Bronchial epithelial cell (primary cell): ENCODE measurements around the gene PRDM8. TPM values are rescaled to one million over a fixed set of nuclear protein-coding genes. Genes with fewer than 3 reads are reported as not detected.

Source experiments
- DNase-seq: peaks from one replicate; pipeline ENCODE4 v3.0.0-alpha.2; 2010; ENCODE audit warnings: low read depth
- FAIRE-seq: peaks from 2 replicates; lab custom pipeline; 2011; peaks lifted over from hg19 to GRCh38; lab: Jason Lieb, UNC
- H3K27me3 ChIP-seq: 2 replicates; pipeline ENCODE4 v1.5.1; 2011; ENCODE audit warnings: low read length; ENCODE audit not compliant: control insufficient read depth, insufficient read depth
- H3K36me3 ChIP-seq: 2 replicates; pipeline ENCODE4 v1.5.1; 2011; ENCODE audit warnings: low read length; ENCODE audit not compliant: control insufficient read depth, insufficient read depth
- H3K4me3 ChIP-seq: 2 replicates; pipeline ENCODE4 v1.5.1; 2011; ENCODE audit warnings: mild to moderate bottlenecking, low read depth, low read length, control low read depth
- CTCF ChIP-seq: IDR thresholded peaks from 2 replicates; pipeline ENCODE4 v1.5.1; 2011; ENCODE audit warnings: mild to moderate bottlenecking, moderate library complexity, low read length, control low read depth, inconsistent platforms; ENCODE audit not compliant: insufficient read depth, severe bottlenecking
- total RNA-seq: library from RNA; depleted of rRNA; stranded (reverse); fragments of >200 nt; gene quantifications from 2 replicates; pipeline ENCODE4 v1.2.1, GENCODE V29; 2014

Gene PRDM8
- total RNA-seq, 1 donor from 2014 or later: 0.53 TPM

GRCh38 chr4:80192937-80193336 is 4.4 kb upstream of the PRDM8 start:
- Histone ChIP-seq H3K27me3 (no peaks in the 10 kb centered on the region), H3K36me3 (no peaks in the 10 kb centered on the region), H3K4me3 (no peak overlapping the region)
- no peak for TF ChIP-seq CTCF
- DNase-seq (peak; percentile 40), FAIRE-seq (no peak)

GRCh38 chr4:80195441-80196140 is 1.7 kb upstream of the PRDM8 start:
- Histone ChIP-seq H3K36me3 (no peaks in the 10 kb centered on the region), H3K4me3 (no peak overlapping the region), H3K27me3 (no peaks in the 10 kb centered on the region)
- FAIRE-seq: no peak
- no peak for TF ChIP-seq CTCF
- DNase-seq: no peak

GRCh38 chr4:80196259-80196921 is 913 bp upstream of the PRDM8 start:
- Histone ChIP-seq H3K4me3 (no peak overlapping the region), H3K27me3 (no peaks in the 10 kb centered on the region), H3K36me3 (no peaks in the 10 kb centered on the region)
- no peak for TF ChIP-seq CTCF
- DNase-seq (no peak), FAIRE-seq (no peak)

GRCh38 chr4:80197601-80198440 is 518 bp downstream of the PRDM8 start:
- no peak for TF ChIP-seq CTCF
- no peak for DNase-seq
- no peaks in the 10 kb centered on the region for H3K36me3 ChIP-seq
- peak overlapping the region; percentile 30 for H3K4me3 ChIP-seq
- FAIRE-seq: no peak
- no peaks in the 10 kb centered on the region for H3K27me3 ChIP-seq

- FAIRE-seq (no peak), DNase-seq (no peak)
- H3K27me3 ChIP-seq: no peaks in the 10 kb centered on the region
- no peak for TF ChIP-seq CTCF
- H3K4me3 ChIP-seq: no peak overlapping the region
- no peaks in the 10 kb centered on the region for H3K36me3 ChIP-seq
These were observed 1.1 kb downstream of the PRDM8 start for GRCh38 chr4:80198441-80198837.
